Muscle layer of duodenum (tissue), 2 donors: ENCODE data around the gene CCDC191.
A peak's percentile ranks its signal among the peaks of the same experiment; 100 is the strongest.

Experiments
- H3K27ac ChIP-seq: one replicate; pipeline ENCODE4 v1.7.0; 2013; ENCODE audit warnings: mild to moderate bottlenecking, low read length
- H3K27me3 ChIP-seq: one replicate; pipeline ENCODE4 v1.7.0; 2013; ENCODE audit warnings: low read depth, mild to moderate bottlenecking, control low read depth, low read length
- H3K36me3 ChIP-seq, 2 donors: one replicate each; pipeline ENCODE4 v1.7.0; 2013; ENCODE audit warnings: low read length in 2 of 2, control low read depth in 1 of 2, mild to moderate bottlenecking in 1 of 2; ENCODE audit not compliant: insufficient read depth in 2 of 2, control insufficient read depth in 1 of 2
- H3K4me1 ChIP-seq, 2 donors: one replicate each; pipeline ENCODE4 v1.7.0; 2013; ENCODE audit warnings: low read length in 2 of 2, mild to moderate bottlenecking in 2 of 2, control low read depth in 1 of 2, moderate library complexity in 1 of 2; ENCODE audit not compliant: insufficient read depth in 2 of 2, control insufficient read depth in 1 of 2
- H3K4me3 ChIP-seq, 2 donors: one replicate each; pipeline ENCODE4 v1.7.0; 2013; ENCODE audit warnings: low read length in 2 of 2, low read depth in 1 of 2, mild to moderate bottlenecking in 1 of 2
- H3K9me3 ChIP-seq, 2 donors: one replicate each; pipeline ENCODE4 v1.7.0; 2013; ENCODE audit warnings: low read length in 2 of 2, control low read depth in 1 of 2, mild to moderate bottlenecking in 1 of 2; ENCODE audit not compliant: control insufficient read depth in 1 of 2
- donor health status: healthy.

CCDC191 gene

GRCh38 chr3:114057011-114057347 lies 653 bp upstream of the CCDC191 start:
- Histone ChIP-seq H3K4me1 (peaks cover 5 to 24% of the 10 kb centered on the region in 2 donors), H3K27me3 (no peaks in the 10 kb centered on the region), H3K27ac (peak overlapping the region; percentile 88), H3K9me3 (no peaks in the 10 kb centered on the region), H3K4me3 (peak overlapping the region; percentile 94 to 98), H3K36me3 (no peaks in the 10 kb centered on the region)

- no peak overlapping the region for H3K4me3 ChIP-seq
- no peak overlapping the region for H3K27ac ChIP-seq
- peaks cover 5 to 9% of the 10 kb centered on the region in 2 donors for H3K4me1 ChIP-seq
- no peaks in the 10 kb centered on the region for H3K9me3 ChIP-seq
- no peaks in the 10 kb centered on the region for H3K27me3 ChIP-seq
- H3K36me3 ChIP-seq = no peaks in the 10 kb centered on the region
Observed at GRCh38 chr3:114052216-114052615, 4.1 kb downstream of the CCDC191 start.

GRCh38 chr3:114043205-114043604 lies 13.1 kb downstream of the CCDC191 start:
- Histone ChIP-seq H3K36me3 (peaks cover 3 to 9% of the 10 kb centered on the region in 2 donors), H3K9me3 (no peaks in the 10 kb centered on the region), H3K27ac (no peak overlapping the region), H3K4me1 (no peaks in the 10 kb centered on the region), H3K27me3 (no peaks in the 10 kb centered on the region), H3K4me3 (no peak overlapping the region)

DNA sequence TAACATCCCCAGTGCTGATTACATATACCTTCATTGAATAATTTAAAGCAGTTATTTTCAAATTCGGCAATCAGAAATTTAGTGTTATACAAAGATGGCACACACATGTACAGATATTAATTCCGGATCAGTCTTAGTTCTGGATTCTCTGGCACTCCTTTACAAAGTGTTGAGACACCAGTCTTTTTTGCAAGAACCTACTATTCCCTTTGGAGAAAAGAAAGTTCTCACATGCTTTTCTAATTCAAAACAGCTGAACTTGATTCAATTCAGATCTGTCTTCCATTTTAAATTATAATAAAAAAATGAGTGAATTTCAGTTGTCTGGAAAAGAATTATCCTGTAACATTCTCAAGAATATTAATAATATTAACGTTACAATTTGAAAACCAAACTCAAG lies 20.4 kb downstream of the CCDC191 start:
- Histone ChIP-seq H3K4me1 (no peaks in the 10 kb centered on the region), H3K36me3 (peaks cover 3 to 32% of the 10 kb centered on the region in 2 donors), H3K27me3 (no peaks in the 10 kb centered on the region), H3K27ac (no peak overlapping the region), H3K9me3 (no peaks in the 10 kb centered on the region), H3K4me3 (no peak overlapping the region)

DNA sequence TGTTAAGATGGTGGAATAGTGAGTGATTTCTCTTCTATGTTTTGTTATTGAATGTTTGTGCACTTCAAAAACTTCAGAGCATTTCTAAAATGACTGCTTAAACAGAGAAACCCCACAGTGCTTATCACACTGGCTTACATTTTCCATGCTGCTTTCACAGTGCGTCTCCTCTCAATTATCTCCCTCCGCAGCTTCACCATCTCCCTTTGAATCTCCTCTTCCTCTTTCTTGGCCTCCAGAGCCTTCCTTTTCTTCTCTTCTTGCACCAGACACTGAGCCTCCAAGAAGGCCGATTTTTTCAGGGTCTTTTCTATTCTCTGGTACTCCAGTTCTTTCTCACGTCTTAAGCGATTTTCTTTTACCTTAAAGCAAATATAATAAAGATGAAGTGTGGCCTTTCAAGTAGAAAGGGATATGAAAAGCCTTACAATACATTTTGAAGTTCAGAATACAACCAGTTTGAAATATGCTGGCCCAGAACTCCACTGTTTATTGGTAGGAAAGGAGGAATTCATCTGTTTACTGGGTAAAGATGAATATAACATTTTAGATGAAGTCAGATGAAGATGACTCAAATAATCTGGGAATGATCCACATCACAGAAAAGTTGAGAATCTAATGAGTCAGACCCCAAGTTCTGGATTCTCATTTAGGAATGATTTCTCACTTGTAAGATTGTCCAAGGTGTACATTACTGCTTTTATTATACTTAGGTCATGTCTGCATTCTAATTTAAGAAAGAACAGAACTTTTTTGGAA lies 21.4 kb downstream of the CCDC191 start:
- H3K4me1 ChIP-seq = no peaks in the 10 kb centered on the region
- H3K9me3 ChIP-seq = no peaks in the 10 kb centered on the region
- H3K27me3 ChIP-seq = no peaks in the 10 kb centered on the region
- H3K27ac ChIP-seq = no peak overlapping the region
- H3K4me3 ChIP-seq = no peak overlapping the region
- peaks cover 1 to 30% of the 10 kb centered on the region in 2 donors for H3K36me3 ChIP-seq

- no peak overlapping the region for H3K4me3 ChIP-seq
- no peak overlapping the region for H3K27ac ChIP-seq
- no peaks in the 10 kb centered on the region for H3K9me3 ChIP-seq
- no peaks in the 10 kb centered on the region for H3K27me3 ChIP-seq
- H3K4me1 ChIP-seq = no peaks in the 10 kb centered on the region
- H3K36me3 ChIP-seq = peaks cover 0 to 30% of the 10 kb centered on the region in 2 donors
Observed at GRCh38 chr3:114034211-114034610, 22.1 kb downstream of the CCDC191 start.

DNA sequence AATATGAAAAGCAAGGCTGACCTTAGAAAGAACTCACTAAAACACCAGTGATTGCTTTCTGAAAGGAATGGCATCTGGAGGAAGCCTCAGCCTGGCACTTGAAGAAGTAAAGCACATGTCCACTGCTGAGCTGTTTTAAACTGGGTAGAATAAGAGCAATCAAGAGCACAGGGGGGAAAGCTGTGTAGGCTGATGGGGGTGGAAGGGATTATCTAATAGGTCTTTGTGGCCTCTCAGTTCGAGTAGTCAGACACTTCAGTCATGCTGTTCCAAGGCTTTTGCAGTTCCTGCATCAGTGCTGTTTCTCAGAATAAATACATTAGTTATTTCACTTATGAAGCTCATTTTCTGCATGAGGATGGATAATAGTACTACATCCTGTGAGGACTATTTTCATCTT lies 22.6 kb downstream of the CCDC191 start:
- Histone ChIP-seq H3K27ac (no peak overlapping the region), H3K27me3 (no peaks in the 10 kb centered on the region), H3K36me3 (peaks cover 0 to 30% of the 10 kb centered on the region in 2 donors), H3K4me1 (no peaks in the 10 kb centered on the region), H3K4me3 (no peak overlapping the region), H3K9me3 (no peaks in the 10 kb centered on the region)

GRCh38 chr3:114026331-114026730 lies 30.0 kb downstream of the CCDC191 start:
- H3K4me1 ChIP-seq = no peaks in the 10 kb centered on the region
- no peak overlapping the region for H3K27ac ChIP-seq
- H3K27me3 ChIP-seq = no peaks in the 10 kb centered on the region
- H3K9me3 ChIP-seq = no peaks in the 10 kb centered on the region
- no peak overlapping the region for H3K4me3 ChIP-seq
- H3K36me3 ChIP-seq = peaks cover 0 to 7% of the 10 kb centered on the region in 2 donors

- Histone ChIP-seq H3K9me3 (no peaks in the 10 kb centered on the region), H3K27ac (no peak overlapping the region), H3K4me1 (no peaks in the 10 kb centered on the region), H3K4me3 (no peak overlapping the region), H3K36me3 (peaks cover 0 to 3% of the 10 kb centered on the region in 2 donors), H3K27me3 (no peaks in the 10 kb centered on the region)
Observed at GRCh38 chr3:114025451-114025850, 30.9 kb downstream of the CCDC191 start.

GRCh38 chr3:114022145-114022802 lies 34.1 kb downstream of the CCDC191 start:
- H3K4me1 ChIP-seq = no peaks in the 10 kb centered on the region
- no peak overlapping the region for H3K4me3 ChIP-seq
- no peaks in the 10 kb centered on the region for H3K27me3 ChIP-seq
- H3K27ac ChIP-seq = no peak overlapping the region
- H3K36me3 ChIP-seq = no peaks in the 10 kb centered on the region
- H3K9me3 ChIP-seq = no peaks in the 10 kb centered on the region

- Histone ChIP-seq H3K4me1 (no peaks in the 10 kb centered on the region), H3K27ac (no peak overlapping the region), H3K9me3 (no peaks in the 10 kb centered on the region), H3K27me3 (no peaks in the 10 kb centered on the region), H3K4me3 (no peak overlapping the region), H3K36me3 (no peaks in the 10 kb centered on the region)
Observed at GRCh38 chr3:114020907-114021306, 35.4 kb downstream of the CCDC191 start.
